NCI-H146 treated with DMSO at 0.1 percent for 48 hours (cell line): ENCODE measurements around the gene RAB3IP.
"Not testable (repeated sequence)": the region's sequence is repeated elsewhere in the genome, so short reads cannot be mapped to it uniquely, and the experiment has no call there.

Source experiments
- DNase-seq: peaks from one replicate; lab custom pipeline; 2025; ENCODE audit not compliant: unreplicated experiment; lab: John Stamatoyannopoulos, UW

Gene RAB3IP

GRCh38 chr12:69756088-69756755 lies 17.6 kb downstream of the RAB3IP start:
- DNase-seq: no peak

- no peak for DNase-seq
Observed at GRCh38 chr12:69758105-69758504, 19.4 kb downstream of the RAB3IP start.

GRCh38 chr12:69759581-69759980 lies 20.9 kb downstream of the RAB3IP start:
- not testable (repeated sequence) for DNase-seq

GRCh38 chr12:69765515-69765914 lies 26.9 kb downstream of the RAB3IP start:
- DNase-seq: no peak

- no peak for DNase-seq
Observed at GRCh38 chr12:69766260-69766659, 27.6 kb downstream of the RAB3IP start.

GRCh38 chr12:69779928-69780327 lies 41.3 kb downstream of the RAB3IP start:
- DNase-seq: no peak

- DNase-seq: no peak
Observed at GRCh38 chr12:69783365-69783764, 44.7 kb downstream of the RAB3IP start.

GRCh38 chr12:69789351-69789750 lies 50.7 kb downstream of the RAB3IP start:
- DNase-seq: no peak

- no peak for DNase-seq
Observed at GRCh38 chr12:69792533-69792932, 53.9 kb downstream of the RAB3IP start.

- not testable (repeated sequence) for DNase-seq
Observed at GRCh38 chr12:69807101-69807897, 68.6 kb downstream of the RAB3IP start.

- no peak for DNase-seq
Observed at GRCh38 chr12:69810870-69811498, 72.3 kb downstream of the RAB3IP start.

GRCh38 chr12:69816082-69816481 lies 77.4 kb downstream of the RAB3IP start:
- DNase-seq: no peak

GRCh38 chr12:69821032-69821455 lies 82.4 kb downstream of the RAB3IP start:
- DNase-seq: no peak

GRCh38 chr12:69821456-69822159 lies 82.9 kb downstream of the RAB3IP start:
- no peak for DNase-seq

- no peak for DNase-seq
Observed at GRCh38 chr12:69822201-69822860, 83.7 kb downstream of the RAB3IP start.

- no peak for DNase-seq
Observed at GRCh38 chr12:69824028-69824427, 85.4 kb downstream of the RAB3IP start.

GRCh38 chr12:69824966-69825560 lies 86.4 kb downstream of the RAB3IP start, which contains the start of gene MYRFL:
Gene MYRFL, plus strand, starts transcription at chr12:69825227. Its CDS starts 291 bp downstream, at chr12:69825518.
- no peak for DNase-seq

- DNase-seq: no peak
Observed at GRCh38 chr12:69828897-69829296, 90.2 kb downstream of the RAB3IP start.

GRCh38 chr12:69833696-69834095 lies 95.0 kb downstream of the RAB3IP start:
- DNase-seq: no peak

- DNase-seq: no peak
Observed at GRCh38 chr12:69834147-69834546, 95.5 kb downstream of the RAB3IP start.
